IMR-90 (cell line): ENCODE measurements around the gene AZGP1. TPM values are rescaled to one million over a fixed set of nuclear protein-coding genes. Genes with fewer than 3 reads are reported as not detected.

Experiments used
- ATAC-seq: fragments of 200-7000 bp; cut with Tn5 transposase; 2 replicates; pipeline ENCODE4 v1.9.1; 2020; ENCODE audit warnings: low read depth, mild to moderate bottlenecking, moderate library complexity
- BruUV-seq: library from RNA; stranded (reverse); fragments of 400-500 nt; replicated peaks from 2 replicates; lab custom pipeline; 2021; lab: Mats Ljungman, UMichigan
- CTCF ChIA-PET: fragments of 300-600 bp; formaldehyde crosslinking; extraction: SDS; loops from one replicate; lab custom pipeline; 2021; ENCODE audit warnings: antibody characterized with exemption; lab: Yijun Ruan, JAX
- POLR2A ChIA-PET: fragments of 300-600 bp; sonication (Branson Sonifier 250); formaldehyde crosslinking; loops from one replicate; lab custom pipeline; 2022; ENCODE audit warnings: antibody characterized with exemption; ENCODE audit not compliant: unreplicated experiment; lab: Charles Lee
- DNase-seq: peaks from one replicate; pipeline ENCODE4 v3.0.0; 2013
- H2AFZ ChIP-seq: replicated peaks from 2 replicates; pipeline ENCODE3; 2013; ENCODE audit warnings: low read length, mild to moderate bottlenecking; ENCODE audit not compliant: poor library complexity
- H2AK5ac ChIP-seq: 2 replicates; pipeline ENCODE4 v1.6.1; 2013; ENCODE audit warnings: low read depth, low read length, inconsistent platforms
- H2AK9ac ChIP-seq: replicated peaks from 2 replicates; pipeline ENCODE3; 2013; ENCODE audit warnings: mild to moderate bottlenecking, low read depth, low read length, moderate library complexity; ENCODE audit not compliant: poor library complexity
- H2BK120ac ChIP-seq: 2 replicates; pipeline ENCODE4 v1.6.1; 2013; ENCODE audit warnings: low read depth, low read length, inconsistent platforms
- H2BK15ac ChIP-seq: 3 replicates; pipeline ENCODE4 v1.6.1; 2013; ENCODE audit warnings: low read depth, low read length, inconsistent platforms
- H2BK20ac ChIP-seq: 2 replicates; pipeline ENCODE4 v1.6.1; 2013; ENCODE audit warnings: low read depth, mild to moderate bottlenecking, inconsistent platforms, low read length, moderate library complexity
- H2BK5ac ChIP-seq: 2 replicates; pipeline ENCODE4 v1.6.1; 2013; ENCODE audit warnings: mild to moderate bottlenecking, low read depth, low read length, inconsistent platforms; ENCODE audit not compliant: poor library complexity, severe bottlenecking
- H3K14ac ChIP-seq: replicated peaks from 2 replicates; pipeline ENCODE4 v1.6.1; 2013; ENCODE audit warnings: low read depth, low read length, inconsistent platforms
- H3K18ac ChIP-seq: 2 replicates; pipeline ENCODE4 v1.6.1; 2013; ENCODE audit warnings: low read depth, low read length, control low read depth
- H3K23ac ChIP-seq: 2 replicates; pipeline ENCODE4 v1.6.1; 2013; ENCODE audit warnings: low read depth, low read length, inconsistent platforms
- H3K27ac ChIP-seq: 2 replicates; pipeline ENCODE4 v1.5.1; 2013; ENCODE audit warnings: mild to moderate bottlenecking, control low read depth, low read length; ENCODE audit not compliant: insufficient read depth
- H3K27me3 ChIP-seq: 2 replicates; pipeline ENCODE4 v1.6.1; 2013; ENCODE audit warnings: low read length; ENCODE audit not compliant: control insufficient read depth, insufficient read depth
- H3K36me3 ChIP-seq: 2 replicates; pipeline ENCODE4 v1.6.1; 2013; ENCODE audit warnings: low read length, mixed read lengths; ENCODE audit not compliant: control insufficient read depth, insufficient read depth
- H3K4ac ChIP-seq: 2 replicates; pipeline ENCODE4 v1.6.1; 2013; ENCODE audit warnings: low read depth, low read length, inconsistent platforms
- H3K4me1 ChIP-seq: 2 replicates; pipeline ENCODE4 v1.6.1; 2013; ENCODE audit warnings: low read length, mixed read lengths; ENCODE audit not compliant: control insufficient read depth, insufficient read depth
- H3K4me2 ChIP-seq: 2 replicates; pipeline ENCODE4 v1.6.1; 2013; ENCODE audit warnings: low read depth, mild to moderate bottlenecking, control low read depth, low read length, moderate library complexity
- H3K4me3 ChIP-seq: 2 replicates; pipeline ENCODE4 v1.5.1; 2013; ENCODE audit warnings: low read depth, mild to moderate bottlenecking, control low read depth, low read length, moderate library complexity; ENCODE audit not compliant: insufficient read depth
- H3K56ac ChIP-seq: 2 replicates; pipeline ENCODE4 v1.6.1; 2013; ENCODE audit warnings: low read length, inconsistent platforms; ENCODE audit not compliant: insufficient read depth; ENCODE audit errors: extremely low read depth
- H3K79me1 ChIP-seq, 2 experiments: 2 replicates each; pipeline ENCODE4 v1.6.1; 2013; ENCODE audit warnings: low read length in 2 of 2, inconsistent platforms in 1 of 2, low read depth in 1 of 2
- H3K9ac ChIP-seq: 2 replicates; pipeline ENCODE4 v1.6.1; 2013; ENCODE audit warnings: low read depth, low read length, control low read depth
- H3K9me1 ChIP-seq: 2 replicates; pipeline ENCODE4 v1.6.1; 2013; ENCODE audit warnings: low read length, inconsistent platforms; ENCODE audit not compliant: insufficient read depth
- H3K9me3 ChIP-seq: 2 replicates; pipeline ENCODE4 v1.6.1; 2013; ENCODE audit warnings: low read length; ENCODE audit not compliant: control insufficient read depth, insufficient read depth
- H4K20me1 ChIP-seq: 2 replicates; pipeline ENCODE4 v1.6.1; 2013; ENCODE audit warnings: low read length, inconsistent platforms; ENCODE audit not compliant: insufficient read depth
- H4K5ac ChIP-seq: 2 replicates; pipeline ENCODE4 v1.6.1; 2013; ENCODE audit warnings: mild to moderate bottlenecking, low read depth, low read length, control low read depth
- H4K8ac ChIP-seq, 2 experiments: 2 replicates each; pipeline ENCODE4 v1.6.1; 2013; ENCODE audit warnings: low read depth in 2 of 2, low read length in 2 of 2, control low read depth in 1 of 2, inconsistent platforms in 1 of 2
- H4K91ac ChIP-seq: 2 replicates; pipeline ENCODE4 v1.6.1; 2013; ENCODE audit warnings: low read depth, low read length, inconsistent platforms; ENCODE audit not compliant: insufficient read depth
- BHLHE40 ChIP-seq: fragments of 150-350 bp; IDR thresholded peaks from 2 replicates; pipeline ENCODE4 v1.6.1; 2016; ENCODE audit warnings: mild to moderate bottlenecking, low read depth, low read length
- CEBPB ChIP-seq: IDR thresholded peaks from 2 replicates; pipeline ENCODE4 v1.6.1; 2012; ENCODE audit warnings: low read depth, low read length, improper control_type of control experiment
- CHD1 ChIP-seq: IDR thresholded peaks from 2 replicates; pipeline ENCODE4 v1.6.1; 2012; ENCODE audit warnings: low read depth, low read length, improper control_type of control experiment
- ELK1 ChIP-seq: fragments of 150-350 bp; IDR thresholded peaks from 2 replicates; pipeline ENCODE4 v1.6.1; 2016; ENCODE audit warnings: low read depth, mild to moderate bottlenecking, low read length, moderate library complexity, borderline replicate concordance
- FOS ChIP-seq: fragments of 150-350 bp; IDR thresholded peaks from 2 replicates; pipeline ENCODE4 v1.6.1; 2016; ENCODE audit warnings: low read depth, low read length
- MAFK ChIP-seq: IDR thresholded peaks from 2 replicates; pipeline ENCODE4 v1.6.1; 2012; ENCODE audit warnings: low read depth, low read length, improper control_type of control experiment
- MAZ ChIP-seq: IDR thresholded peaks from 2 replicates; pipeline ENCODE4 v1.6.1; 2012; ENCODE audit warnings: low read depth, mild to moderate bottlenecking, low read length, improper control_type of control experiment, moderate library complexity, borderline replicate concordance
- NFE2L2 ChIP-seq: fragments of 150-350 bp; IDR thresholded peaks from 2 replicates; pipeline ENCODE4 v1.6.1; 2016; ENCODE audit warnings: low read depth, mild to moderate bottlenecking, low read length
- POLR2A ChIP-seq: IDR thresholded peaks from 2 replicates; pipeline ENCODE4 v1.6.1; 2012; ENCODE audit warnings: mild to moderate bottlenecking, low read depth, low read length
- RAD21 ChIP-seq: IDR thresholded peaks from 2 replicates; pipeline ENCODE4 v1.6.1; 2012; ENCODE audit warnings: low read length, improper control_type of control experiment
- RCOR1 ChIP-seq: IDR thresholded peaks from 2 replicates; pipeline ENCODE4 v1.6.1; 2012; ENCODE audit warnings: mild to moderate bottlenecking, low read length, improper control_type of control experiment; ENCODE audit not compliant: insufficient replicate concordance
- RFX5 ChIP-seq: IDR thresholded peaks from 2 replicates; pipeline ENCODE4 v1.8.0; 2012; ENCODE audit warnings: low read depth, mild to moderate bottlenecking, low read length, moderate library complexity
- SMC3 ChIP-seq: fragments of 150-350 bp; IDR thresholded peaks from 2 replicates; pipeline ENCODE4 v1.6.1; 2016; ENCODE audit warnings: low read depth, mild to moderate bottlenecking, antibody characterized with exemption, low read length, moderate library complexity
- WGBS, 2 experiments: methylation state at CpG; one replicate each; pipeline versions ENCODE4 v1.1.5 to v1.1.7; 2013; ENCODE audit warnings: missing lambda C conversion rate in 2 of 2; ENCODE audit not compliant: insufficient read length in 1 of 2; ENCODE audit errors: extremely low coverage in 2 of 2; 5-methylcytosine and 5-hydroxymethylcytosine counted together
- dilution Hi-C: fragments of 300-500 bp; cut with HindIII; formaldehyde crosslinking; loops from one replicate; pipeline ENCODE4 v1.14.3; 2018; ENCODE audit warnings: low sequenced_read_pairs; ENCODE audit not compliant: unreplicated experiment
- in situ Hi-C: fragments of 300-500 bp; cut with MboI; formaldehyde crosslinking; loops from 3 replicates; pipeline ENCODE4 v1.14.3; 2019; ENCODE audit warnings: low sequenced_read_pairs, inconsistent platforms, mixed read lengths
- intact Hi-C: fragments of 100-400 bp; cut with micrococcal nuclease; formaldehyde crosslinking; loops from 2 replicates; pipeline ENCODE4 v1.10.0; 2022
- polyA plus RNA-seq, 3 experiments: library from polyadenylated mRNA; depleted of rRNA; stranded (reverse); fragments of >200 nt; gene quantifications; 2 replicates each; pipeline ENCODE4 v1.2.3, GENCODE V29; 2012; ENCODE audit warnings: low replicate concordance in 1 of 3
- total RNA-seq: library from RNA; depleted of rRNA; stranded (reverse); fragments of >200 nt; gene quantifications from 2 replicates; pipeline ENCODE4 v1.2.3, GENCODE V29; 2012
- TF ChIP-seq, protein P1 (sequence below): conservative IDR thresholded peaks from 2 replicates; pipeline ENCODE4 v1.5.1; 2012; ENCODE audit warnings: mild to moderate bottlenecking, low read depth, low read length, improper control_type of control experiment
- TF ChIP-seq, protein P2 (sequence below): fragments of 150-350 bp; IDR thresholded peaks from 2 replicates; pipeline ENCODE4 v1.6.1; 2017; ENCODE audit warnings: mild to moderate bottlenecking, antibody characterized with exemption, low read length, low read depth

AZGP1 gene
- total and polyA plus RNA-seq, 2 of the 4 experiments (the other 2 are of a cell fraction) = not detected

DNA sequence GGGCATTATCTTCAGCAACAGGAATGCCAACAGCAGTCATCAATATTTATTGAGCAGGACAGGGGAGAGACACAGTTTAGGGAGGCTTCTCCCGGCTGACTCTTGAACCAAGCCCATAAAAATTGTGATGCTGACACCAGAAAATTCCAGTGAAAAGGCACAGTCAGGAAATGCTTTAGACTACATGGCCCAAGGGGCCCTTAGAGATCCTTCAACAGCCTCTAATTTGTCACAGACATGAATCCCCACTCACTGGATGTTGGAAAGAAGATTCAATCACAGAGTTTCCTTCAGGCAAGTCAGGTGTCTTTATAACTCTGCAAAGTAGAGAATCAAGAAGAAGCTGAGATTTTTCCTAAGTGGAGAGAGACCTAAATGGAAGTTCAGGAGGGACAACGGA lies 47.6 kb downstream of the AZGP1 start:
- no TSS peak for BruUV-seq
- DNase-seq (no peak), ATAC-seq (no peak)
- no CpG with 5 or more reads among the region's 2 CpGs for WGBS, 2 experiments
- no peak overlapping the region for H3K14ac ChIP-seq
- H4K5ac ChIP-seq = no peak overlapping the region
- H3K9ac ChIP-seq = no peak overlapping the region
- no peaks in the 10 kb centered on the region for H4K20me1 ChIP-seq
- H3K18ac ChIP-seq = no peak overlapping the region
- H2BK15ac ChIP-seq = no peak overlapping the region
- H4K91ac ChIP-seq = no peak overlapping the region
- H2AK5ac ChIP-seq = no peak overlapping the region
- ChIA-PET CTCF (no interaction called here), POLR2A (no interaction called here)
- H2AFZ ChIP-seq = no peak overlapping the region
- H2BK20ac ChIP-seq = no peak overlapping the region
- no peaks in the 10 kb centered on the region for H3K4me1 ChIP-seq
- no peaks in the 10 kb centered on the region for H3K36me3 ChIP-seq
- no peak overlapping the region for H2BK120ac ChIP-seq
- TF ChIP-seq POLR2A = no peak
- no peak for TF ChIP-seq ELK1
- no peak for TF ChIP-seq FOS
- no peak for TF ChIP-seq BHLHE40
- TF ChIP-seq MAZ = no peak
- TF ChIP-seq NFE2L2 = no peak
- TF ChIP-seq SMC3 = no peak
- TF ChIP-seq RFX5 = no peak
- no peak for TF ChIP-seq CHD1
- TF ChIP-seq CEBPB = no peak
- TF ChIP-seq, protein P1, sequence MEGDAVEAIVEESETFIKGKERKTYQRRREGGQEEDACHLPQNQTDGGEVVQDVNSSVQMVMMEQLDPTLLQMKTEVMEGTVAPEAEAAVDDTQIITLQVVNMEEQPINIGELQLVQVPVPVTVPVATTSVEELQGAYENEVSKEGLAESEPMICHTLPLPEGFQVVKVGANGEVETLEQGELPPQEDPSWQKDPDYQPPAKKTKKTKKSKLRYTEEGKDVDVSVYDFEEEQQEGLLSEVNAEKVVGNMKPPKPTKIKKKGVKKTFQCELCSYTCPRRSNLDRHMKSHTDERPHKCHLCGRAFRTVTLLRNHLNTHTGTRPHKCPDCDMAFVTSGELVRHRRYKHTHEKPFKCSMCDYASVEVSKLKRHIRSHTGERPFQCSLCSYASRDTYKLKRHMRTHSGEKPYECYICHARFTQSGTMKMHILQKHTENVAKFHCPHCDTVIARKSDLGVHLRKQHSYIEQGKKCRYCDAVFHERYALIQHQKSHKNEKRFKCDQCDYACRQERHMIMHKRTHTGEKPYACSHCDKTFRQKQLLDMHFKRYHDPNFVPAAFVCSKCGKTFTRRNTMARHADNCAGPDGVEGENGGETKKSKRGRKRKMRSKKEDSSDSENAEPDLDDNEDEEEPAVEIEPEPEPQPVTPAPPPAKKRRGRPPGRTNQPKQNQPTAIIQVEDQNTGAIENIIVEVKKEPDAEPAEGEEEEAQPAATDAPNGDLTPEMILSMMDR = no peak
- no peak for TF ChIP-seq MAFK
- no peak for TF ChIP-seq RCOR1
- TF ChIP-seq RAD21 = no peak
- TF ChIP-seq, protein P2, sequence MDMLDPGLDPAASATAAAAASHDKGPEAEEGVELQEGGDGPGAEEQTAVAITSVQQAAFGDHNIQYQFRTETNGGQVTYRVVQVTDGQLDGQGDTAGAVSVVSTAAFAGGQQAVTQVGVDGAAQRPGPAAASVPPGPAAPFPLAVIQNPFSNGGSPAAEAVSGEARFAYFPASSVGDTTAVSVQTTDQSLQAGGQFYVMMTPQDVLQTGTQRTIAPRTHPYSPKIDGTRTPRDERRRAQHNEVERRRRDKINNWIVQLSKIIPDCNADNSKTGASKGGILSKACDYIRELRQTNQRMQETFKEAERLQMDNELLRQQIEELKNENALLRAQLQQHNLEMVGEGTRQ = no peak
- no peak overlapping the region for H3K56ac ChIP-seq
- no peak overlapping the region for H3K4me2 ChIP-seq
- dilution Hi-C loops (no loop called here), in situ Hi-C loops (no loop called here), intact Hi-C loops (loop anchor here (10.0 kb wide), 1 partner anchor 127 kb away; no protein-coding TSS in a partner anchor)
- H3K4me3 ChIP-seq = no peak overlapping the region
- H3K4ac ChIP-seq = no peak overlapping the region
- H4K8ac ChIP-seq = no peak overlapping the region
- H3K23ac ChIP-seq = no peak overlapping the region
- no peaks in the 10 kb centered on the region for H3K79me1 ChIP-seq
- H3K27me3 ChIP-seq = peaks cover 19% of the 10 kb centered on the region
- H3K9me3 ChIP-seq = no peaks in the 10 kb centered on the region
- H3K27ac ChIP-seq = no peak overlapping the region
- no peak overlapping the region for H2AK9ac ChIP-seq
- H2BK5ac ChIP-seq = no peak overlapping the region
- H3K9me1 ChIP-seq = no peaks in the 10 kb centered on the region
